ENCODE measurements around the gene ZDHHC16.
"Not testable (repeated sequence)": the region's sequence is repeated elsewhere in the genome, so short reads cannot be mapped to it uniquely, and the experiment has no call there.

ZDHHC16 gene

GRCh38 chr10:97434557-97434956, 11.4 kb upstream of the ZDHHC16 start:
- DNase-seq (ENCODE audit: low read depth in 2 of 2), result no peak

GRCh38 chr10:97435211-97435610, 10.8 kb upstream of the ZDHHC16 start:
- no peak for DNase-seq (ENCODE audit: low read depth in 2 of 2)

GRCh38 chr10:97442277-97442676, 3.7 kb upstream of the ZDHHC16 start:
- DNase-seq (ENCODE audit: low read depth in 2 of 2), result no peak

- no peak for DNase-seq (ENCODE audit: low read depth in 2 of 2)
These were observed 1.8 kb upstream of the ZDHHC16 start for GRCh38 chr10:97444212-97444611.

GRCh38 chr10:97445357-97445721, 636 bp upstream of the ZDHHC16 start:
- DNase-seq (ENCODE audit: low read depth in 2 of 2), result no peak

- DNase-seq (ENCODE audit: low read depth in 2 of 2), result no peak
These were observed 4.9 kb downstream of the ZDHHC16 start for GRCh38 chr10:97450828-97451227.

- no peak for DNase-seq (ENCODE audit: low read depth in 2 of 2)
These were observed 5.6 kb downstream of the ZDHHC16 start for GRCh38 chr10:97451605-97452004.

GRCh38 chr10:97452352-97452751, 6.4 kb downstream of the ZDHHC16 start:
- DNase-seq (ENCODE audit: low read depth in 2 of 2), result no peak

- DNase-seq (ENCODE audit: low read depth in 2 of 2), result peak in 1 of 2 donors; percentile 5
These were observed 8.5 kb downstream of the ZDHHC16 start for GRCh38 chr10:97454330-97455036.

GRCh38 chr10:97456034-97456685, 10.2 kb downstream of the ZDHHC16 start:
- DNase-seq (ENCODE audit: low read depth in 2 of 2), result no peak

GRCh38 chr10:97456686-97457065, 10.7 kb downstream of the ZDHHC16 start:
- no peak for DNase-seq (ENCODE audit: low read depth in 2 of 2)

GRCh38 chr10:97459111-97459510, 13.1 kb downstream of the ZDHHC16 start:
- no peak for DNase-seq (ENCODE audit: low read depth in 2 of 2)

GRCh38 chr10:97459933-97460332, 14.0 kb downstream of the ZDHHC16 start:
- DNase-seq (ENCODE audit: low read depth in 2 of 2), result no peak

GRCh38 chr10:97462309-97462708, 16.3 kb downstream of the ZDHHC16 start:
- DNase-seq (ENCODE audit: low read depth in 2 of 2), result no peak

GRCh38 chr10:97463363-97464132, 17.6 kb downstream of the ZDHHC16 start:
- DNase-seq (ENCODE audit: low read depth in 2 of 2), result no peak

GRCh38 chr10:97464226-97464625, 18.3 kb downstream of the ZDHHC16 start:
- no peak for DNase-seq (ENCODE audit: low read depth in 2 of 2)

GRCh38 chr10:97465982-97466381, 20.0 kb downstream of the ZDHHC16 start:
- DNase-seq (ENCODE audit: low read depth in 2 of 2), result no peak

- DNase-seq (ENCODE audit: low read depth in 2 of 2), result no peak
These were observed 20.8 kb downstream of the ZDHHC16 start for GRCh38 chr10:97466755-97467154.

GRCh38 chr10:97468162-97468561, 22.2 kb downstream of the ZDHHC16 start:
- no peak for DNase-seq (ENCODE audit: low read depth in 2 of 2)

- DNase-seq (ENCODE audit: low read depth in 2 of 2), result not testable (repeated sequence)
These were observed 22.8 kb downstream of the ZDHHC16 start for GRCh38 chr10:97468781-97469180.

- no peak for DNase-seq (ENCODE audit: low read depth in 2 of 2)
These were observed 28.9 kb downstream of the ZDHHC16 start for GRCh38 chr10:97474918-97475317.

GRCh38 chr10:97475936-97476594, 30.1 kb downstream of the ZDHHC16 start:
- no peak for DNase-seq (ENCODE audit: low read depth in 2 of 2)
